ENCODE measurements around the gene RBKS. TPM values are rescaled to one million over a fixed set of nuclear protein-coding genes. Genes with fewer than 3 reads are reported as not detected.
"Not testable (repeated sequence)": the region's sequence is repeated elsewhere in the genome, so short reads cannot be mapped to it uniquely, and the experiment has no call there.

RBKS gene
- total RNA-seq, 1 donor from 2014 or later = 0.83 TPM

DNA sequence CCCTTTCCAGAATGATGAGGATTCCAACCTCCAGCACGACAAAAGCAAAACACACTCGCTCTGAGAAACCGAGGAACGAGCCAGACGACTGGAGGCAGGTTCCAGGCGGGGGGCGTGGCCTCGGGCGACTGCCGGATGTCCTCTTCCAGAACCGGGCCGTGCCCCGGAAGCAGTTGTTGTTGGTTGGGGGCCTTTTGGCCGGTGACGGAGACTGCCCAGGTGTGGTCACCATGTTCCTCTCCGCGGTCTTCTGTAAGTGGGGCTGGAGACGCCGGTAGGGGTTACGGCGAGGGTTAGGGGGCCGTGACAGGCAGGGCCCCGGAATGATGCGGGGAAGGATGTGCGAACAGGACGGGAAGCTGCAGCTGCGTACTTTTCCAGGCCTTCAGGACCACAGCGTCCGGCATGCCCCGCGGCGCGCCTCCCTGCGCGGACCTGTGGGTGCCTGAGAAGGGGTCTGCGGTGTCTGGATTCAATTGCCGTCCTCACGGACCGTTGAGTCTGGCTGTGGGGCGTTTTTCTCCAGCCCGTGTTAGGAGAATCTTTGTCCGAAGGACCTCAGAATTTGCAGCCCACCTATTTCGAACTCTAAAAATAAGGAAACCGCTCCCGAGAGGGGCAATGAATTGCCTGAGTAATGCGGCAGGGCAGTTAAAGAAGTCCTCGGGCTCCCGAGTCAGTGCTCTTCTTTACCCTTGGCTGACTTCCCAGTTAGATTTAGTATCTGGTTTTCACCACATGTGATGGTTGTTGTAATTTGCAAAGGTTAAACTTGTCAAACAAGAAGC lies 118.4 kb downstream of the RBKS start, which contains the start of gene MRPL33:
TSS of gene MRPL33 (plus strand) at position 172 of the 788 bp plus-strand sequence. CDS start at position 231, 59 bp downstream.
- TF ChIP-seq CTCF (IDR thresholded peaks at IDR 0.05) = no peak
- Mint-ChIP-seq H3K36me3 (ENCODE audit: unreplicated experiment) (peaks cover 15% of the 10 kb centered on the region), H3K4me1 (ENCODE audit: unreplicated experiment) (peaks cover 38% of the 10 kb centered on the region), H3K27ac (ENCODE audit: unreplicated experiment) (peak within 1 kb of the TSS; percentile 98), H3K27me3 (ENCODE audit: unreplicated experiment) (no peaks in the 10 kb centered on the region), H3K9me3 (ENCODE audit: unreplicated experiment) (no peaks in the 10 kb centered on the region), H3K4me3 (ENCODE audit: unreplicated experiment) (peak within 1 kb of the TSS; percentile 100)
- DNase-seq (ENCODE audit: extremely low spot score, unreplicated experiment) = peak; percentile 96

- no peaks in the 10 kb centered on the region for H3K9me3 Mint-ChIP-seq (ENCODE audit: unreplicated experiment)
- peaks cover 34% of the 10 kb centered on the region for H3K4me1 Mint-ChIP-seq (ENCODE audit: unreplicated experiment)
- DNase-seq (ENCODE audit: extremely low spot score, unreplicated experiment) = no peak
- H3K4me3 Mint-ChIP-seq (ENCODE audit: unreplicated experiment) = peak overlapping the region; percentile 100
- H3K36me3 Mint-ChIP-seq (ENCODE audit: unreplicated experiment) = peaks cover 13% of the 10 kb centered on the region
- H3K27me3 Mint-ChIP-seq (ENCODE audit: unreplicated experiment) = no peaks in the 10 kb centered on the region
- no peak for TF ChIP-seq CTCF (IDR thresholded peaks at IDR 0.05)
- peak overlapping the region; percentile 98 for H3K27ac Mint-ChIP-seq (ENCODE audit: unreplicated experiment)
These were observed 119.0 kb downstream of the RBKS start for GRCh38 chr2:27771202-27771547.

DNA sequence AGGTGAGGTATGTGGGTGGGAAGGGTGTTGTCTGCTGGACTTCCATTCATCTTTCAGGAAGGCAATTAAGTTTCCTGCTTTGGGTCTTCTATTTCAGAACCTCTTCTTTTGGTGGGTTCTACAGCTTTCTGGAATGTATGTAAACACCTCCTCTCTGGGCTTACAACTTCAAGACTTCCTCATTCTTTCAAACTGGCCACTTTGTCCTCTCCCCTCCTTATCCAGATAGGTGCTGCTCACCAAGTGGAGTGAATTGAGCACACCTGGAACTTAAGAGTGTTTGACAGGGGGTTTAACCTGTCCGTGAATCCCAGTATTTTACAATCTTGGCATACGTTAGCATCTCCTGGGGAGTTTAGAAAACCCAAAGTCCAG lies 123.9 kb downstream of the RBKS start:
- no peak for TF ChIP-seq CTCF (IDR thresholded peaks at IDR 0.05)
- Mint-ChIP-seq H3K9me3 (ENCODE audit: unreplicated experiment) (no peaks in the 10 kb centered on the region), H3K4me3 (ENCODE audit: unreplicated experiment) (no peak overlapping the region), H3K27me3 (ENCODE audit: unreplicated experiment) (no peaks in the 10 kb centered on the region), H3K36me3 (ENCODE audit: unreplicated experiment) (no peaks in the 10 kb centered on the region), H3K4me1 (ENCODE audit: unreplicated experiment) (peaks cover 36% of the 10 kb centered on the region), H3K27ac (ENCODE audit: unreplicated experiment) (no peak overlapping the region)
- no peak for DNase-seq (ENCODE audit: extremely low spot score, unreplicated experiment)

GRCh38 chr2:27765621-27766286 lies 124.4 kb downstream of the RBKS start:
- Mint-ChIP-seq H3K36me3 (ENCODE audit: unreplicated experiment) (no peaks in the 10 kb centered on the region), H3K4me3 (ENCODE audit: unreplicated experiment) (no peak overlapping the region), H3K27me3 (ENCODE audit: unreplicated experiment) (no peaks in the 10 kb centered on the region), H3K4me1 (ENCODE audit: unreplicated experiment) (peaks cover 37% of the 10 kb centered on the region), H3K27ac (ENCODE audit: unreplicated experiment) (no peak overlapping the region), H3K9me3 (ENCODE audit: unreplicated experiment) (no peaks in the 10 kb centered on the region)
- no peak for TF ChIP-seq CTCF (IDR thresholded peaks at IDR 0.05)
- DNase-seq (ENCODE audit: extremely low spot score, unreplicated experiment) = no peak

DNA sequence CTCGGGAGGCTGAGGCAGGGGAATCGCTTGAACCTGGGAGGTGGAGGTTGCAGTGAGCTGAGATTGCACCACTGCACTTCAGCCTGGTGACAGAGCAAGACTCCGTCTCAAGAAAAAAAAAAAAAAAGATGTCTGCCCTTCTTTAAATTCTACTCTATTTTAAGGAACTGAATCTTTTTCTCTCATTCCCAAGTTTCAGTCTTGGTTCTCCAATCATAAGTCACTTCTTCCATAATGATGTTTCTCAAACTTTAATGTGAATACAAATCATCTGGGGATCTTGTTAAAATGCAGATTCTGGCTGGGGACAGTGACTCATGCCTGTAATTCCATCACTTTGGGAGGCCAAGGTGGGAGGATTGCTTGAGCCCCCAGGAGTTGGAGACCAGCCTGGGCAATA lies 125.7 kb downstream of the RBKS start:
- DNase-seq (ENCODE audit: extremely low spot score, unreplicated experiment); H3K36me3 Mint-ChIP-seq (ENCODE audit: unreplicated experiment); H3K4me3 Mint-ChIP-seq (ENCODE audit: unreplicated experiment); H3K9me3 Mint-ChIP-seq (ENCODE audit: unreplicated experiment); H3K27ac Mint-ChIP-seq (ENCODE audit: unreplicated experiment); H3K27me3 Mint-ChIP-seq (ENCODE audit: unreplicated experiment): not testable (repeated sequence)
- H3K4me1 Mint-ChIP-seq (ENCODE audit: unreplicated experiment) = peaks cover 41% of the 10 kb centered on the region
